HG02678 (cell line): ENCODE measurements around the gene CACNA1C.

ENCODE experiments used
- ATAC-seq: cut with Tn5 transposase; IDR thresholded peaks from one replicate; pipeline ENCODE4 v1.9.1; 2021; ENCODE audit warnings: mild to moderate bottlenecking, moderate library complexity; ENCODE audit not compliant: unreplicated experiment

The CACNA1C gene

DNA sequence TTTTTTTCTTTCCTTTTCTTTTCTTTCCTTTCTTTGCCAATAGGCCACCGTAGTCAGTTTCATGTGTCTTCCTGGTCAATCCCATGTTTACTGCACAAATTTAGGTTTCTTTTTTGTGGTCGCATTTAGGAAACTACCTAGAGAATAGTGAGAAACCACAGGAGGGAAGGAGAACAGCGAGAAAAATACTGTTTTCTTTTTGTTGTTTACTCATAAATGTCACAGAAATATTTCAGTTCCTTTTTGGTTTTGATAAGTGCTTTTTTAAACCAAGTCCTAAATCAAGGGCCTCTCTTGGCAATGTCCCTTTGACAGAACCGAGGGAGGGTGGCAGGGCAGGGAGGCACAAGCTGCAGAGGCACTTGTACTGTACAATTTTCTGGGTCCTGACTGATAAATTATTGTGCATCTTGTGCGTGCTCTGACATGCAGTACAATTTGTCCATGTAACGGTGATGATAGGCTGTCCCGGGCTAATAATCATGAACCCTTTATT is 326.1 kb downstream of the CACNA1C start:
- no peak for ATAC-seq

DNA sequence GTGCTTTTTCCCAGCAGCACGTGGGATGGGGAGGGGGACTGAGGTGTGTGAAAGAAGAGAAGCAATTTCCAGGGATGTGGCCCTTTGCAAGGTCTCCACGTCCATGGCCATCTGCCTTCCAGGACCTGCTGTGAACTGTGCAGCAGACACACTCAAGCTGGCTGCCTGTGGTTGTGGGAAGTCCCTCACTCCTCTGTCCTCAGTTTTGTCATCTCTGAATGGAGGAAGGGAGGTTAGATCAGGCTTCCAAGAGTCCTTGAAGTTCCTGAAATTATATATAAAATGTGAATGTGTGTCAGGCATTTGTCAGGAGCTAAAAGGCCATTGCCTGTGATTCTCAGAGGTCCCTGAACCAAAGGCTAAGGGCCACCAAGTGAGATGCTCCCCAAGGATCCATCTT is 328.2 kb downstream of the CACNA1C start:
- ATAC-seq, result no peak

- no peak for ATAC-seq
These were observed 329.8 kb downstream of the CACNA1C start for GRCh38 chr12:2382370-2383155.

- ATAC-seq, result no peak
These were observed 330.7 kb downstream of the CACNA1C start for GRCh38 chr12:2383325-2384028.

DNA sequence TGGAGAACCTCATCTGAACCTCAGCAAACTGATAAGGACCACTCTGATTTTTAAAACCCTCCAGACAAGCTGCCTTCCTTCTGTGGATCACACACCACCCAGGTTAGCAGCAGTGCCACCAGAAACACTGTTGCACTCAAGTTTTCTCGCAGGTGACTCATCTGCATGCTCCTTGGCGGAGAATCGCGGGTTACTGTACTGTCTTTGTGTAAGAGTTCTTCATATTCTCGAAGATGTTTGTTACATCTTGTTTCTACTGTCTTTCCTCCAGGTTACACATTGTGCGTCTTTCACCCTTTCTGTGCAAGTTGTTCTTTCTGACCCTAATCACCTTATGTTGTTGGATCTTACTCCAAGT is 331.2 kb downstream of the CACNA1C start:
- ATAC-seq, result no peak

- ATAC-seq, result no peak
These were observed 332.0 kb downstream of the CACNA1C start for GRCh38 chr12:2384533-2385351.

DNA sequence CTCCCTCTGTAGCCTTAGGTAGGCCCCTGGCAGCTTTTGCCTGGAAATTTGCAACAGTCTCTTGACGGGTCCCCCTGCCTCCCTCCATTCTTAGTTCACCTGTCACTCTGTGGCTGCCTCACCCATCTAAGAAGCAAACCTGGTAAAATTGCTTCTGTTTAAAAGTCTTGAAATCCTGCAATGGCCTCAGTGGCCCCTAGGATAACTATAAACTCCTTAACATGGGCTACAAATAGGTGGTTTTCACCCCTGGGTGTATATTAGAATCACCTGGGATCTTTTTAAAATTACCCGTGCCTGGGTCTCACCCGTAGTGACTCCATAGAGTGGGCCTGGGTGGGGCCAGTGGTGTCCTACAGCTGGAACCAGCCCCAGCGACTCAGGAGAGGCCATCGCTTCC is 332.7 kb downstream of the CACNA1C start:
- no peak for ATAC-seq

DNA sequence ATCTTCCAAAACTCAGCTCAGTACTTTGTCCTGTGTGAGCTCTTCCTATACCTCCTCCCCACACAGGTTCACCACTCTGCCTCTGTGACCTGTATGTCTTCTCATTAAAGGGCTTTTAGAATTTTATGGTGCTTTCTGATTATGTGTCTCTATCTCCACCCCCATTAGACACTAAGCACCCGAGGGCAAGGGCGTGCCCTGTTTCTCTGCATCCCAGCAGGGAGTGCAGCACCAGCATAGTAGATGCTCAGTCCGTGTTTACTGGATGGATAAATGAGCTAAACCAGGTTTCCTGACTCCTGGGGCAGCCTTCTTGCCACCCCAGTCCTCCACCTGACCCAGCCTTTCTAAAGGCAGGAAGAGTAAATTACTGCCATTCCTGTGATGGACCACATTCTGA is 333.8 kb downstream of the CACNA1C start:
- ATAC-seq, result no peak

- ATAC-seq, result no peak
These were observed 334.5 kb downstream of the CACNA1C start for GRCh38 chr12:2387103-2387834.

DNA sequence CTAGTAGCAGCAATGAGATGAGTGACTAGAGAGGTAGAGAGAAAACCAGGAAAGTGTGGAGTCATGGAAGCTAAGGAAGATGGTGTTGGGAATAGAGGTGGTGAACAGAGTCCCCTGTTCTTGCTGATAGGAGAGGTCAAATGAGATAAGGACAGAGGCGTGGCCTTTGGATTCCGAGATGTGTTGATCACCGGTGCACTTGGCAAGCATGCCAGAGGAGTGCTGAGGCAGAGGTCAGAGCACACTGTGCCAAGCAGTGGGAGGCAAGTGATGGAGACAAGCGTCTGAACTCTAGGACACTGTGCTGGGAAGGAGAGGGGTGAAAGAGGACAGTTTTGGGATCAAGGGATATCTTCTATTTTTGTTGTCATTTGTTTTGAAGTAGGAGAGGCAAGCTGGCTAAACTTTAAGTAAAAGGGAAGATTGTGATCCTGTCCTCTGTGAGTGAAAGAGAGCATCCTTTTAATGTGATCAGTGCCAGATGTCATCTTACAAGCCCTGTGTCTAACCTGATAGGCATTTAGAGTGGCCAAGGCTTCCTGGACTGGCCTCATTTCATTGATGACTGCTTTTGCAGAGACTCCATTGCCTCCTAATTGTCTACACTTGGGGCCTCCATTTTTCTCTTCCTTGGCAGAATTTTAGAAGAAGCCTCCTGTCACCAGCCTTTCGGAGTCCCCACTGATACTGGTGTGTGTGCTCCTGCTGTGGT is 336.4 kb downstream of the CACNA1C start:
- ATAC-seq, result no peak

- no peak for ATAC-seq
These were observed 337.3 kb downstream of the CACNA1C start for GRCh38 chr12:2390133-2390532.

- no peak for ATAC-seq
These were observed 338.1 kb downstream of the CACNA1C start for GRCh38 chr12:2390850-2391390.

GRCh38 chr12:2391740-2392331 is 339.0 kb downstream of the CACNA1C start:
- ATAC-seq, result no peak

- ATAC-seq, result no peak
These were observed 340.2 kb downstream of the CACNA1C start for GRCh38 chr12:2393016-2393415.

DNA sequence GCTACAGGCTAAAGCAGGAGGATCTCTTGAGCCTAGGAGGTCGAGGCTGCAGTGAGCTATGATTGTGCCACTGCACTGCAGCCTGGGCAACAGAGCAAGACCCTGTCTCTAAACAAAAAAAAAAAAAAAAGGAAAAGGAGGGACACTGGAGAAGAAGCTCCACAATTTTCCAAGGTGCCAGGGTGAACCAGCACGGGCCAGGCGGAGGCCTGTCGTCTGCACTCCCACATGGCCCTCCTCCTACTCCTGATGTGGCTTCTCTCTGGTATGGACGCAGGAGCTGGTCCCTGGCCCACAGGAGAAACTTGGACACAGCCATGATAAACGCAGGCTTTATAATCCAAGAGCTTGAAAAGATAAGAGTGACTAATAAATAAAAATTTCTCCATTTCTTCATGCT is 341.2 kb downstream of the CACNA1C start:
- no peak for ATAC-seq

DNA sequence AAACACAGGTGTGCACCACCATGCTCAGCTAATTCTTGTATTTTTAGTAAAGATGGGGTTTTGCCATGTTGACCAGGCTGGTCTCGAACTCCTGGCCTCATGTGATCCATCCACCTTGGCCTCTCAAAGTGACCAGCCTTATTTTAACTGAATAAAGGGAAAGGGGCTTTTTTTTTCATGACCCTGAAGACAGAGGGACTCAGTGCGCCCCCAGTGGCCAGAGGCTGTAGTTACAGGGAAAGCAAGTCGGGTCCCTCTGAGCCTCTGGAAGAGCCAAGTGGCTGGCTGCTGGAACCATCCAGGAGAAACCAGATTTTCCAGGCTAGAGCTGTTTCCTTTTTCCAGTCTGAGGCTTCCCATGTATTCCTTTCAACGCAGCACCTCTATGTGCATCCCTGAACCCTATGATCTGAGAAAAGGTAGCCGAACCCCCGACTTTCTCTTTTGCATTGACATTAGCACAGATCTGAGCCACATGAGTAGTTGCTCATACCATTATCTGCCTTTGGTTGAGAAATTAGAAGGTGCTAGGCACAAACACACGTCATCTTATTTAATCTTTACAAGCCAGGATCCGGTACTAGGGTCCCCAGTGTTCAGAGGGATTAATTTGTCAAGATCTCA is 342.7 kb downstream of the CACNA1C start:
- no peak for ATAC-seq

GRCh38 chr12:2396448-2396871 is 343.7 kb downstream of the CACNA1C start:
- no peak for ATAC-seq

- no peak for ATAC-seq
These were observed 344.7 kb downstream of the CACNA1C start for GRCh38 chr12:2397356-2398045.
